GM12801 (cell line): ENCODE measurements around the gene FGF6.

Source experiments
- CTCF ChIP-seq: IDR thresholded peaks from one replicate; pipeline ENCODE4 v1.5.1; 2011; ENCODE audit warnings: control low read depth; ENCODE audit not compliant: insufficient read length; ENCODE audit errors: extremely low read depth

FGF6 gene

GRCh38 chr12:4434706-4435425 is 10.7 kb downstream of the FGF6 start:
- no peak for TF ChIP-seq CTCF

- TF ChIP-seq CTCF, result no peak
Observed at GRCh38 chr12:4434301-4434700, 11.3 kb downstream of the FGF6 start.

- TF ChIP-seq CTCF, result no peak
Observed at GRCh38 chr12:4433745-4434058, 11.9 kb downstream of the FGF6 start.

GRCh38 chr12:4432878-4433744 is 12.5 kb downstream of the FGF6 start:
- no peak for TF ChIP-seq CTCF

GRCh38 chr12:4431866-4432265 is 13.7 kb downstream of the FGF6 start:
- TF ChIP-seq CTCF, result no peak

- TF ChIP-seq CTCF, result no peak
Observed at GRCh38 chr12:4431436-4431835, 14.2 kb downstream of the FGF6 start.

GRCh38 chr12:4424422-4424821 is 21.2 kb downstream of the FGF6 start:
- TF ChIP-seq CTCF, result no peak
